ENCODE measurements around the gene ATP6V1F. TPM values are rescaled to one million over a fixed set of nuclear protein-coding genes. Genes with fewer than 3 reads are reported as not detected.

Gene ATP6V1F
- total RNA-seq, 1 donor from 2014 or later, result 142 TPM

DNA sequence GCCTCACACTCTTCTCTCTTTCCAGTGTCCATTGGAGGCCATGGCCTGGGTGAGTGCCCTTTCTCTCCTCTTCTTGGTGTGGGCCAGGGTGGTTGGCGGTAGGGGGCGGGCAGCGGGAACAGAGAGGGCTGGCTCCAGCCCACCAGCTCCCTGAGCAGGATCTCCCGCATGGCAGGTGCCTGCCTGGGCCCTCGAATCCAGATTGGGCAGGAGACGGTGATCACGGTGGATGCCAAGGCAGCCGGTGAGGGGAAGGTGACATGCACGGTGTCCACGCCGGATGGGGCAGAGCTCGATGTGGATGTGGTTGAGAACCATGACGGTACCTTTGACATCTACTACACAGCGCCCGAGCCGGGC lies 13.5 kb upstream of the ATP6V1F start:
- Histone ChIP-seq H3K4me3 (no peak overlapping the region), H3K4me1 (no peaks in the 10 kb centered on the region), H3K36me3 (peaks cover 95 to 98% of the 10 kb centered on the region in 2 donors), H3K27me3 (no peaks in the 10 kb centered on the region), H3K9me3 (no peaks in the 10 kb centered on the region), H3K27ac (no peak overlapping the region)
- no peak for DNase-seq (ENCODE audit: low spot score in 2 of 2)
- intact Hi-C loops (cut with DNase I), result no loop called here
- TF ChIP-seq, protein P1, sequence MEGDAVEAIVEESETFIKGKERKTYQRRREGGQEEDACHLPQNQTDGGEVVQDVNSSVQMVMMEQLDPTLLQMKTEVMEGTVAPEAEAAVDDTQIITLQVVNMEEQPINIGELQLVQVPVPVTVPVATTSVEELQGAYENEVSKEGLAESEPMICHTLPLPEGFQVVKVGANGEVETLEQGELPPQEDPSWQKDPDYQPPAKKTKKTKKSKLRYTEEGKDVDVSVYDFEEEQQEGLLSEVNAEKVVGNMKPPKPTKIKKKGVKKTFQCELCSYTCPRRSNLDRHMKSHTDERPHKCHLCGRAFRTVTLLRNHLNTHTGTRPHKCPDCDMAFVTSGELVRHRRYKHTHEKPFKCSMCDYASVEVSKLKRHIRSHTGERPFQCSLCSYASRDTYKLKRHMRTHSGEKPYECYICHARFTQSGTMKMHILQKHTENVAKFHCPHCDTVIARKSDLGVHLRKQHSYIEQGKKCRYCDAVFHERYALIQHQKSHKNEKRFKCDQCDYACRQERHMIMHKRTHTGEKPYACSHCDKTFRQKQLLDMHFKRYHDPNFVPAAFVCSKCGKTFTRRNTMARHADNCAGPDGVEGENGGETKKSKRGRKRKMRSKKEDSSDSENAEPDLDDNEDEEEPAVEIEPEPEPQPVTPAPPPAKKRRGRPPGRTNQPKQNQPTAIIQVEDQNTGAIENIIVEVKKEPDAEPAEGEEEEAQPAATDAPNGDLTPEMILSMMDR (IDR thresholded peaks at IDR 0.05), result no peak

DNA sequence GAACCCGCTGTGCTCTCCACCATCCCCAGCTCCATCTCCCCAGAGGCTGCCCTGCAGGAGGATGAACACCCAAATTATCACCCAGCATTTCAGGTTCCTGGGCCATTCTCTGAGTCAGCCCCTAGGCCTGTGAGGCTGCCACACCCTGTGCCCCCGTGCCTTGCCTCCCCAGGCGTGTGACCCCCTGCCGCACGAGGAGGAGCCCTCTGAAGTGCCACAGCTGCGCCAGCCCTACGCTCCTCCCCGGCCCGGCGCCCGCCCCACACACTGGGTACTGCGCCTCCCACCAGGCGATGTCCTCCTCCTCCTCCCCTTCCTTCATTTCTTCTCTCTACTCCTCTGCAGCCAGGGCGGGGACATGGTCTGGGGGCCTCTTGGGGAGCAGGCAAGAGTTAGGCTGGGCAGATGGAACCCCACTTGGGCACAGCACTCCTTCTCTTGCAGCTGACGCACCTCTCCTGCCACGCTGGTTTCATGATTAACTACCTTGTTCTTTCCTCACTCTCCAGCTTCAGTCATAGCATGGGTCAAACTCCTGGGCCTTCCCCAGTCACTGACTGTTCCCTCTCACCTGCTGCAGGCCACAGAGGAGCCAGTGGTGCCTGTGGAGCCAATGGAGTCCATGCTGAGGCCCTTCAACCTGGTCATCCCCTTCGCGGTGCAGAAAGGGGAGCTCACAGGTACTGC lies 12.7 kb upstream of the ATP6V1F start:
- Histone ChIP-seq H3K27me3 (no peaks in the 10 kb centered on the region), H3K4me3 (no peak overlapping the region), H3K4me1 (no peaks in the 10 kb centered on the region), H3K9me3 (no peaks in the 10 kb centered on the region), H3K27ac (no peak overlapping the region), H3K36me3 (peaks cover 95 to 98% of the 10 kb centered on the region in 2 donors)
- no peak for DNase-seq (ENCODE audit: low spot score in 2 of 2)
- intact Hi-C loops (cut with DNase I), result no loop called here
- TF ChIP-seq, protein P1 (IDR thresholded peaks at IDR 0.05), result no peak

DNA sequence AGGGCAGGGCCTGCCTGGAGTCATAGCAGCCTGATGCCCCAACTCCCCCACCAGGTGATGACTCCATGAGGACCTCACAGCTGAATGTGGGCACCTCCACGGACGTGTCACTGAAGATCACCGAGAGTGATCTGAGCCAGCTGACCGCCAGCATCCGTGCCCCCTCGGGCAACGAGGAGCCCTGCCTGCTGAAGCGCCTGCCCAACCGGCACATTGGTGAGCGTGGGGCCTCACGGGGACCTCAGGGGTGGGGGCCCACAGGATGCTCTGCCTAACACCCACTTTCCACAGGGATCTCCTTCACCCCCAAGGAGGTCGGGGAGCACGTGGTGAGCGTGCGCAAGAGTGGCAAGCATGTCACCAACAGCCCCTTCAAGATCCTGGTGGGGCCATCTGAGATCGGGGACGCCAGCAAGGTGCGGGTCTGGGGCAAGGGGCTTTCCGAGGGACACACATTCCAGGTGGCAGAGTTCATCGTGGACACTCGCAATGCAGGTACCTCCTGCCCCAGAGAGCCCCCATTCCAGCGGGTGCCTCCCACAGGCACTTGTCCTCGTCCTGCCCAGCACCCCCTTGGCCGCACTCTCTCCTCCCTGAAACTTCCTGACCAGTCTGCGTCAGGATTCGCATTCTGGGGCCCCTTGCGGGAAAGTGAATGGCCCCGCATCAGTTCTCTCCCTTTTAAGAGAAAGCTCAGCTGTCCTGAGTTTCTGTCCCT lies 10.0 kb upstream of the ATP6V1F start:
- H3K27ac ChIP-seq, result no peak overlapping the region
- TF ChIP-seq, protein P1 (IDR thresholded peaks at IDR 0.05), result no peak
- H3K4me1 ChIP-seq, result no peaks in the 10 kb centered on the region
- H3K36me3 ChIP-seq, result peaks cover 93 to 95% of the 10 kb centered on the region in 2 donors
- H3K27me3 ChIP-seq, result no peaks in the 10 kb centered on the region
- intact Hi-C loops (cut with DNase I), result no loop called here
- H3K9me3 ChIP-seq, result no peaks in the 10 kb centered on the region
- no peak for DNase-seq (ENCODE audit: low spot score in 2 of 2)
- H3K4me3 ChIP-seq, result no peak overlapping the region

DNA sequence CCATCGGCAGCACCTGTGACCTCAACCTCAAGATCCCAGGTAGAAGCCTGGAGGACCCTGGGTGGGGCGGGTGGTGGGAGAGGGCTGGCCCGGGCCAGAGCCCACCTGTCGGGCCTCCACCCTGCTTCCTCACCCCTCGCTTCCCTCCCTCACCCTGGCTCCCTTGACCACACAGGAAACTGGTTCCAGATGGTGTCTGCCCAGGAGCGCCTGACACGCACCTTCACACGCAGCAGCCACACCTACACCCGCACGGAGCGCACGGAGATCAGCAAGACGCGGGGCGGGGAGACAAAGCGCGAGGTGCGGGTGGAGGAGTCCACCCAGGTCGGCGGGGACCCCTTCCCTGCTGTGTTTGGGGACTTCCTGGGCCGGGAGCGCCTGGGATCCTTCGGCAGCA lies 8.9 kb upstream of the ATP6V1F start:
- Histone ChIP-seq H3K27me3 (no peaks in the 10 kb centered on the region), H3K9me3 (no peaks in the 10 kb centered on the region), H3K4me3 (no peak overlapping the region), H3K36me3 (peaks cover 83 to 84% of the 10 kb centered on the region in 2 donors), H3K4me1 (peaks cover 3 to 5% of the 10 kb centered on the region in 2 donors), H3K27ac (no peak overlapping the region)
- DNase-seq (ENCODE audit: low spot score in 2 of 2), result no peak
- intact Hi-C loops (cut with DNase I), result no loop called here
- TF ChIP-seq, protein P1 (IDR thresholded peaks at IDR 0.05), result no peak

DNA sequence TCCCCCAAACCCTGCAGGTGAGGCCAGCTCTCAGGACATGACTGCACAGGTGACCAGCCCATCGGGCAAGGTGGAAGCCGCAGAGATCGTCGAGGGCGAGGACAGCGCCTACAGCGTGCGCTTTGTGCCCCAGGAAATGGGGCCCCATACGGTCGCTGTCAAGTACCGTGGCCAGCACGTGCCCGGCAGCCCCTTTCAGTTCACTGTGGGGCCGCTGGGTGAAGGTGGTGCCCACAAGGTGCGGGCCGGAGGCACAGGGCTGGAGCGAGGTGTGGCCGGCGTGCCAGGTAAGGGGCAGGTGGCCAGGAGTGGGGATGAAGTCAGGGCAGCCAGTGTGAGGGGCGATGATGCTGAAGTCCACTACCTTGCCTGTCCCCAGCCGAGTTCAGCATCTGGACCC lies 8.3 kb upstream of the ATP6V1F start:
- no peaks in the 10 kb centered on the region for H3K27me3 ChIP-seq
- no peak overlapping the region for H3K27ac ChIP-seq
- peaks cover 8 to 11% of the 10 kb centered on the region in 2 donors for H3K4me1 ChIP-seq
- H3K36me3 ChIP-seq, result peaks cover 77 to 78% of the 10 kb centered on the region in 2 donors
- intact Hi-C loops (cut with DNase I), result no loop called here
- H3K9me3 ChIP-seq, result no peaks in the 10 kb centered on the region
- H3K4me3 ChIP-seq, result no peak overlapping the region
- TF ChIP-seq, protein P1 (IDR thresholded peaks at IDR 0.05), result no peak
- no peak for DNase-seq (ENCODE audit: low spot score in 2 of 2)

Measured in ascending aorta (tissue), 2 donors.